Endothelial cell of umbilical vein (primary cell): ENCODE measurements around the gene SLC25A40.

Experiments used
- POLR2A ChIP-seq: IDR thresholded peaks from 2 replicates; pipeline ENCODE4 v1.6.1; 2012; ENCODE audit warnings: low read depth, mild to moderate bottlenecking, control low read depth, low read length
- TF ChIP-seq, protein P1 (sequence below), 2 donors: IDR thresholded peaks; 1 replicate in 1 of 2; 2 replicates in 1 of 2; pipeline ENCODE4 v1.5.1; 2011; ENCODE audit warnings: low read length in 2 of 2, mild to moderate bottlenecking in 2 of 2, moderate library complexity in 2 of 2, control low read depth in 1 of 2, inconsistent platforms in 1 of 2, low read depth in 1 of 2; ENCODE audit not compliant: insufficient read depth in 1 of 2; ENCODE audit errors: extremely low read depth in 1 of 2

DNA sequence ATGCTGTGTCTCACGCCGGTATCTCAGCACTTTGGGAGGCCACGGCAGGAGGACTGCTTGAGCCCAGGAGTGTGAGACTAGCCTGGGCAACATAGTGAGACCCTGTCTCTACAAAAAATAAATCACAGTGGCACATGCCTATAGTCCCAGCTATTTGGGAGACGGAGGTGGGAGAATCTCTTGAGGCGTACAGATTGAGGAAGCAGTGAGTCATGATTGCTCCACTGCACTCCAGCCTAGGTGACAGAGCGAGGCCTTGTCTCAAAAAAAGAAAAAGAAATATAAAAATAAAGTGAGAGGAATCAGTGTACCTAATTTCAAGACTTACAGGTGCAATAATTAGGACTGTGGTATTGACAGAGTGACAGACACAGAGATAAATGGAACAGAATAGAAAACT, 23.9 kb downstream of the SLC25A40 start:
- TF ChIP-seq, protein P1, sequence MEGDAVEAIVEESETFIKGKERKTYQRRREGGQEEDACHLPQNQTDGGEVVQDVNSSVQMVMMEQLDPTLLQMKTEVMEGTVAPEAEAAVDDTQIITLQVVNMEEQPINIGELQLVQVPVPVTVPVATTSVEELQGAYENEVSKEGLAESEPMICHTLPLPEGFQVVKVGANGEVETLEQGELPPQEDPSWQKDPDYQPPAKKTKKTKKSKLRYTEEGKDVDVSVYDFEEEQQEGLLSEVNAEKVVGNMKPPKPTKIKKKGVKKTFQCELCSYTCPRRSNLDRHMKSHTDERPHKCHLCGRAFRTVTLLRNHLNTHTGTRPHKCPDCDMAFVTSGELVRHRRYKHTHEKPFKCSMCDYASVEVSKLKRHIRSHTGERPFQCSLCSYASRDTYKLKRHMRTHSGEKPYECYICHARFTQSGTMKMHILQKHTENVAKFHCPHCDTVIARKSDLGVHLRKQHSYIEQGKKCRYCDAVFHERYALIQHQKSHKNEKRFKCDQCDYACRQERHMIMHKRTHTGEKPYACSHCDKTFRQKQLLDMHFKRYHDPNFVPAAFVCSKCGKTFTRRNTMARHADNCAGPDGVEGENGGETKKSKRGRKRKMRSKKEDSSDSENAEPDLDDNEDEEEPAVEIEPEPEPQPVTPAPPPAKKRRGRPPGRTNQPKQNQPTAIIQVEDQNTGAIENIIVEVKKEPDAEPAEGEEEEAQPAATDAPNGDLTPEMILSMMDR (IDR thresholded peaks at IDR 0.05; ENCODE audit: extremely low read depth in 1 of 2, insufficient read depth in 1 of 2, low read depth in 1 of 2, low read length in 2 of 2): no peak
- no peak for TF ChIP-seq POLR2A
